ENCODE results near the gene TTC7B.

DNA sequence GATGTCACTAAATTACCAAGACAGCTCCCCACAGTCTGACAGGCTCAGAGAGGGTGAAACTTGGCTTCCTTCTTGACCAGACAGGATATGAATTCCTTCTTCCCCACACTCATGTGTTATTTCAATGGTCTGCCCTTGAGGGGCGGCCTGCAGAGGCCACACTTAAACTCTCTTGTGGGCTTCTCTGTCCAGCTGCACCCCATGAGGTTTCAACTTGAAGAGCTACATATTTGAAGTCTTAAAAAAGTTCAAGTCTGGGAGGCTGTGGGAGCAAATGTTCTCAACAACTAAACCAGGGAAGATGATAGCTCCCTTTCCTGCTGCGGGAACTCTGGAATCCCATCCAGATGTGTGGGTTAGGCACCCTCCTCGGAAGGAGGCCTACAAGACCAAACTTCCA lies 98.3 kb downstream of the TTC7B start:
- no peak for TF ChIP-seq EZH2 (IDR thresholded peaks at IDR 0.05; ENCODE audit: low read length, missing control alignments)
- no peak for TF ChIP-seq CTCF (conservative IDR thresholded peaks at IDR 0.05 in 1 of 2, IDR thresholded peaks at IDR 0.05 in 1 of 2; ENCODE audit: low read depth in 1 of 2, low read length in 2 of 2)

Measured in fibroblast of lung (primary cell).